Embryonic facial prominence (tissue), 1 donor: Measurements from ENCODE around the gene PSORS1C2.
"Not testable (repeated sequence)": the region's sequence is repeated elsewhere in the genome, so short reads cannot be mapped to it uniquely, and the experiment has no call there.

ENCODE experiments used
- DNase-seq: peaks from one replicate; pipeline ENCODE4 v3.0.0-alpha.2; 2016; ENCODE audit errors: extremely low spot score

Gene PSORS1C2

GRCh38 chr6:31165986-31166385, 27.1 kb upstream of the PSORS1C2 start:
- DNase-seq: no peak

GRCh38 chr6:31165064-31165832, 26.4 kb upstream of the PSORS1C2 start:
- DNase-seq: not testable (repeated sequence)

- not testable (repeated sequence) for DNase-seq
Measured at GRCh38 chr6:31164475-31165063, 25.7 kb upstream of the PSORS1C2 start.

GRCh38 chr6:31163922-31164321, 25.1 kb upstream of the PSORS1C2 start:
- DNase-seq: no peak

- DNase-seq: no peak
Measured at GRCh38 chr6:31162463-31163165, 23.7 kb upstream of the PSORS1C2 start.

- no peak for DNase-seq
Measured at GRCh38 chr6:31161216-31162126, 22.6 kb upstream of the PSORS1C2 start.

- no peak for DNase-seq
Measured at GRCh38 chr6:31158863-31159855, 20.3 kb upstream of the PSORS1C2 start.

- peak; percentile 99 for DNase-seq
Measured at GRCh38 chr6:31158140-31158862, 19.4 kb upstream of the PSORS1C2 start, which contains the start of gene TCF19. TSS of gene TCF19 (plus strand) at chr6:31158589. CDS start at chr6:31159470, 881 bp downstream.

GRCh38 chr6:31157513-31158139, 18.8 kb upstream of the PSORS1C2 start, which contains the start of gene CCHCR1:
TSS of gene CCHCR1 (minus strand) at chr6:31157802. CDS start at chr6:31157600, 202 bp downstream.
- no peak for DNase-seq

- DNase-seq: no peak
Measured at GRCh38 chr6:31156641-31157040, 17.8 kb upstream of the PSORS1C2 start.

- no peak for DNase-seq
Measured at GRCh38 chr6:31154436-31154835, 15.6 kb upstream of the PSORS1C2 start.

- no peak for DNase-seq
Measured at GRCh38 chr6:31152781-31153180, 13.9 kb upstream of the PSORS1C2 start.

GRCh38 chr6:31149827-31150447, 11.1 kb upstream of the PSORS1C2 start:
- DNase-seq: no peak

GRCh38 chr6:31145386-31145785, 6.5 kb upstream of the PSORS1C2 start:
- DNase-seq: no peak

GRCh38 chr6:31144970-31145340, 6.1 kb upstream of the PSORS1C2 start:
- DNase-seq: no peak

GRCh38 chr6:31144296-31144969, 5.6 kb upstream of the PSORS1C2 start:
- DNase-seq: no peak

- no peak for DNase-seq
Measured at GRCh38 chr6:31143148-31143547, 4.3 kb upstream of the PSORS1C2 start.

- DNase-seq: no peak
Measured at GRCh38 chr6:31142361-31142761, 3.5 kb upstream of the PSORS1C2 start.
